Peyer's patch (tissue), 4 donors: Measurements from ENCODE around the gene ALDOB. TPM values are rescaled to one million over a fixed set of nuclear protein-coding genes. Genes with fewer than 3 reads are reported as not detected.

Experiments used
- DNase-seq, 3 donors: peaks; one replicate each; pipeline ENCODE4 v3.0.0-alpha.2; 2017 to 2019
- H3K27ac ChIP-seq, 4 donors: fragments of 200-600 bp; sonication (generic); one replicate each; pipeline ENCODE4 v1.5.1; 2016 to 2019
- H3K27me3 ChIP-seq, 2 donors: fragments of 200-600 bp; sonication (generic); one replicate each; pipeline ENCODE4 v1.5.1; 2019
- H3K36me3 ChIP-seq, 3 donors: fragments of 200-600 bp; sonication (generic); one replicate each; pipeline ENCODE4 v1.5.1; 2016 to 2019
- H3K4me1 ChIP-seq, 4 donors: fragments of 200-600 bp; sonication (generic); one replicate each; pipeline ENCODE4 v1.5.1; 2016 to 2019
- H3K4me3 ChIP-seq, 4 donors: fragments of 200-600 bp; sonication (generic); 1 replicate in 3 of 4; 2 replicates in 1 of 4; pipeline ENCODE4 v1.5.1; 2016 to 2019; ENCODE audit warnings: mild to moderate bottlenecking in 1 of 4
- H3K9me3 ChIP-seq, 4 donors: fragments of 200-600 bp; sonication (generic); one replicate each; pipeline ENCODE4 v1.5.1; 2016 to 2019; ENCODE audit warnings: mild to moderate bottlenecking in 1 of 4
- CTCF ChIP-seq, 6 experiments: fragments of 450-650 bp in 4 of 6; fragments of 200-600 bp in 2 of 6; sonication (generic) in 1 of 6; IDR thresholded peaks; one replicate each; pipeline ENCODE4 v1.5.1; 2017 to 2019; ENCODE audit warnings: antibody characterized with exemption in 6 of 6, mild to moderate bottlenecking in 3 of 6, moderate library complexity in 1 of 6
- POLR2A ChIP-seq, 2 donors: fragments of 450-650 bp; IDR thresholded peaks; one replicate each; pipeline ENCODE4 v1.5.1; 2017; ENCODE audit warnings: antibody characterized with exemption in 2 of 2, mild to moderate bottlenecking in 2 of 2, moderate library complexity in 2 of 2
- total RNA-seq, 4 donors: library from RNA; depleted of rRNA; stranded (reverse); fragments of >200 nt; gene quantifications; one replicate each; pipeline ENCODE4 v1.1.0, GENCODE V29; 2016

ALDOB gene
- total RNA-seq, result over 10,000 TPM in 2 of 4 donors, 1,000 to 10,000 TPM in 1, 100 to 1,000 TPM in 1; 852 to 11,538 (median 10,067) TPM

DNA sequence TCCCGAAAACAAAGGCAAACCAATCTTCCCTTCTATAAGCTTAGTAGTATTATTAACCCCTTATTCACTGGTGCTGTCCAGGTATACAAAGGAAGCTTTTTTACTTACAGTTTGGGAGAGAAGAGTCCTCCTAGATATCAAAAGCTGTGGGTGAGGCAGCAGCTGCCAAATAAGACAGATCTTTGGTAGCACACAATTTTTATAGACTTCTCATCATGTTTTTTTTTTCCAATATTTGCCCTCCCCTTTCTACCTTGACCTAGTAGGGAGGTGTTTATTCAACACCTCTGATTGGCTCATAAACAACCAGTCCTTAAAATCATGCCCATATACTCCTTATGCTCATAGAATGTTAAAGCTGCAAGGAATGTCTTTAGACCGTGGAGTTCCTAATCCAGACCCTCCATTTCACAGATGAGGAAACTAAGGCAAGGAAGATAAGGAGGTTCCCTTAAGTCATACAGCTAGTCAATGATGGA lies at the start of gene ALDOB:
TSS of gene ALDOB (minus strand) at position 174 of the 479 bp plus-strand sequence. CDS start 4,887 bp downstream, outside the sequence.
- peak; percentile 84 to 97 for TF ChIP-seq POLR2A (IDR thresholded peaks at IDR 0.05)
- TF ChIP-seq CTCF (IDR thresholded peaks at IDR 0.05), result no peak
- Histone ChIP-seq H3K4me1 (peaks cover 0 to 4% (median 0%) of the 10 kb centered on the region in 4 donors), H3K27me3 (no peaks in the 10 kb centered on the region), H3K27ac (peak within 1 kb of the TSS in 3 of 4 donors; percentile 63 to 92 (median 90)), H3K9me3 (no peaks in the 10 kb centered on the region), H3K36me3 (peaks cover 0 to 18% (median 0%) of the 10 kb centered on the region in 3 donors), H3K4me3 (peak within 1 kb of the TSS in 3 of 4 donors; percentile 24 to 54 (median 52))
- peak in 1 of 3 donors; percentile 72 for DNase-seq

- Histone ChIP-seq H3K36me3 (no peaks in the 10 kb centered on the region), H3K27ac (no peak overlapping the region), H3K4me1 (peaks cover 0 to 10% (median 0%) of the 10 kb centered on the region in 4 donors), H3K27me3 (no peaks in the 10 kb centered on the region), H3K4me3 (no peak overlapping the region), H3K9me3 (peaks cover 0 to 4% (median 0%) of the 10 kb centered on the region in 4 donors)
- TF ChIP-seq CTCF (IDR thresholded peaks at IDR 0.05), result no peak
- no peak for TF ChIP-seq POLR2A (IDR thresholded peaks at IDR 0.05)
- no peak for DNase-seq
Observed at GRCh38 chr9:101484046-101484445, 48.5 kb upstream of the ALDOB start.

- H3K27ac ChIP-seq, result peak overlapping the region in 3 of 4 donors; percentile 22 to 89 (median 70)
- DNase-seq, result no peak
- TF ChIP-seq POLR2A (IDR thresholded peaks at IDR 0.05), result no peak
- TF ChIP-seq CTCF (IDR thresholded peaks at IDR 0.05), result no peak
- H3K9me3 ChIP-seq, result no peaks in the 10 kb centered on the region
- H3K4me1 ChIP-seq, result peaks cover 0 to 19% (median 0%) of the 10 kb centered on the region in 4 donors
- H3K36me3 ChIP-seq, result peaks cover 0 to 6% (median 0%) of the 10 kb centered on the region in 3 donors
- no peak overlapping the region for H3K4me3 ChIP-seq
- no peaks in the 10 kb centered on the region for H3K27me3 ChIP-seq
Observed at GRCh38 chr9:101481261-101481660, 45.7 kb upstream of the ALDOB start.

GRCh38 chr9:101480386-101480785 lies 44.8 kb upstream of the ALDOB start:
- Histone ChIP-seq H3K4me1 (peaks cover 0 to 19% (median 0%) of the 10 kb centered on the region in 4 donors), H3K9me3 (no peaks in the 10 kb centered on the region), H3K36me3 (peaks cover 0 to 15% (median 0%) of the 10 kb centered on the region in 3 donors), H3K27me3 (no peaks in the 10 kb centered on the region), H3K4me3 (no peak overlapping the region), H3K27ac (peak overlapping the region in 3 of 4 donors; percentile 22 to 89 (median 70))
- no peak for DNase-seq
- TF ChIP-seq CTCF (IDR thresholded peaks at IDR 0.05) (peak in 1 of 6 experiments; percentile 2), POLR2A (IDR thresholded peaks at IDR 0.05) (peak in 1 of 2 donors; percentile 52)

- Histone ChIP-seq H3K27ac (peak overlapping the region in 3 of 4 donors; percentile 13 to 89 (median 70)), H3K4me1 (peaks cover 0 to 19% (median 0%) of the 10 kb centered on the region in 4 donors), H3K4me3 (no peak overlapping the region), H3K36me3 (peaks cover 0 to 19% (median 0%) of the 10 kb centered on the region in 3 donors), H3K9me3 (no peaks in the 10 kb centered on the region), H3K27me3 (no peaks in the 10 kb centered on the region)
- DNase-seq, result peak in 1 of 3 donors; percentile 69
- TF ChIP-seq CTCF (IDR thresholded peaks at IDR 0.05), result no peak
- TF ChIP-seq POLR2A (IDR thresholded peaks at IDR 0.05), result peak in 1 of 2 donors; percentile 34
Observed at GRCh38 chr9:101479338-101480030, 43.9 kb upstream of the ALDOB start.
